Endothelial cell of umbilical vein (primary cell): ENCODE data around the gene LHFPL5.

ENCODE experiments used
- POLR2A ChIP-seq: IDR thresholded peaks from 2 replicates; pipeline ENCODE4 v1.6.1; 2012; ENCODE audit warnings: low read depth, mild to moderate bottlenecking, control low read depth, low read length
- POLR2AphosphoS5 ChIP-seq: IDR thresholded peaks from 2 replicates; pipeline ENCODE4 v1.6.1; 2012; ENCODE audit warnings: low read depth, mild to moderate bottlenecking, control low read depth, low read length, moderate library complexity; ENCODE audit not compliant: insufficient read depth
- TF ChIP-seq, protein P1 (sequence below), 2 donors: IDR thresholded peaks; 1 replicate in 1 of 2; 2 replicates in 1 of 2; pipeline ENCODE4 v1.5.1; 2011; ENCODE audit warnings: low read length in 2 of 2, mild to moderate bottlenecking in 2 of 2, moderate library complexity in 2 of 2, control low read depth in 1 of 2, inconsistent platforms in 1 of 2, low read depth in 1 of 2; ENCODE audit not compliant: insufficient read depth in 1 of 2; ENCODE audit errors: extremely low read depth in 1 of 2
- TF ChIP-seq, protein P2 (sequence below): IDR thresholded peaks from 2 replicates; pipeline ENCODE4 v1.6.1; 2011; ENCODE audit not compliant: insufficient read depth, insufficient read length

DNA sequence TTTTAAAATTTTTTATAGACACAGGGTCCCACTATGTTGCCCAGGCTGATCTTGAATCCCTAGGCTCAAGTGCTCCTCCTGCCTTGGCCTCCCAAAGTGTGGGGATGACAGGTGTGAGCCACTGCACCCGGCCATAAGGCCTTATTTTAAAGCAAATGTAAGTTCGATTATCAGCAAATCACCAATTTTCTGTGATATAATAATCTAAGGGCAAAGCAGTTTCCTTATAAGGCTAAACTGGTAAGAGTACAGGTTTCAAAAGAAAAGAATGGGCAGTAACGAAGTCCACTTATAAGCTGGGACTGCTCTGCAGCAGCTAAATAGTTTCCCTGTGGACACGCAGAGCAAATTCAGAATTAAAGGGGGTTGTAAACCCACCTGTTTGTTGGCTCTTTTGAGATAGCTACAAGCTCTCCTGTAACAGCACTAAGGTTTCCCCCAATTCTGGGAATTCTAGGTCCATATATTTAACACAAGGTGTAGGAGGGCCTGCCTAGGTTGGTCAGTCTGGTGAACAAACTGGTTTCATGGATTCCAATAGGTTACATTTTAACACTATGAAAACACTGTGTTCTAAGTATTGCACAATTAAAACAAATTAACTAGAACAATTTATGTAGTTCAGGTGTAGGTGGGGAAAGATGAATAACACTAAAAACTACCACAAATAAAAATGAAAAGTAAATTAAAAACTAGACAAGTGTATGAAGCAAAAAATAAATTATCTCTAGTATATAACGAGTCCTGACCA lies 26.3 kb downstream of the LHFPL5 start:
- TF ChIP-seq, protein P1, sequence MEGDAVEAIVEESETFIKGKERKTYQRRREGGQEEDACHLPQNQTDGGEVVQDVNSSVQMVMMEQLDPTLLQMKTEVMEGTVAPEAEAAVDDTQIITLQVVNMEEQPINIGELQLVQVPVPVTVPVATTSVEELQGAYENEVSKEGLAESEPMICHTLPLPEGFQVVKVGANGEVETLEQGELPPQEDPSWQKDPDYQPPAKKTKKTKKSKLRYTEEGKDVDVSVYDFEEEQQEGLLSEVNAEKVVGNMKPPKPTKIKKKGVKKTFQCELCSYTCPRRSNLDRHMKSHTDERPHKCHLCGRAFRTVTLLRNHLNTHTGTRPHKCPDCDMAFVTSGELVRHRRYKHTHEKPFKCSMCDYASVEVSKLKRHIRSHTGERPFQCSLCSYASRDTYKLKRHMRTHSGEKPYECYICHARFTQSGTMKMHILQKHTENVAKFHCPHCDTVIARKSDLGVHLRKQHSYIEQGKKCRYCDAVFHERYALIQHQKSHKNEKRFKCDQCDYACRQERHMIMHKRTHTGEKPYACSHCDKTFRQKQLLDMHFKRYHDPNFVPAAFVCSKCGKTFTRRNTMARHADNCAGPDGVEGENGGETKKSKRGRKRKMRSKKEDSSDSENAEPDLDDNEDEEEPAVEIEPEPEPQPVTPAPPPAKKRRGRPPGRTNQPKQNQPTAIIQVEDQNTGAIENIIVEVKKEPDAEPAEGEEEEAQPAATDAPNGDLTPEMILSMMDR (IDR thresholded peaks at IDR 0.05; ENCODE audit: extremely low read depth in 1 of 2, insufficient read depth in 1 of 2, low read depth in 1 of 2, low read length in 2 of 2), result no peak
- no peak for TF ChIP-seq POLR2A
- TF ChIP-seq POLR2AphosphoS5, result no peak
- TF ChIP-seq, protein P2, sequence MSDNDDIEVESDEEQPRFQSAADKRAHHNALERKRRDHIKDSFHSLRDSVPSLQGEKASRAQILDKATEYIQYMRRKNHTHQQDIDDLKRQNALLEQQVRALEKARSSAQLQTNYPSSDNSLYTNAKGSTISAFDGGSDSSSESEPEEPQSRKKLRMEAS, result no peak
